ENCODE measurements around the gene FOSL1. TPM values are rescaled to one million over a fixed set of nuclear protein-coding genes. Genes with fewer than 3 reads are reported as not detected.
"Not testable (repeated sequence)": the region's sequence is repeated elsewhere in the genome, so short reads cannot be mapped to it uniquely, and the experiment has no call there.

Gene FOSL1
- total RNA-seq, 6 experiments from 2014 or later = 0.35 to 1.2 (median 0.89) TPM; not detected in 2

DNA sequence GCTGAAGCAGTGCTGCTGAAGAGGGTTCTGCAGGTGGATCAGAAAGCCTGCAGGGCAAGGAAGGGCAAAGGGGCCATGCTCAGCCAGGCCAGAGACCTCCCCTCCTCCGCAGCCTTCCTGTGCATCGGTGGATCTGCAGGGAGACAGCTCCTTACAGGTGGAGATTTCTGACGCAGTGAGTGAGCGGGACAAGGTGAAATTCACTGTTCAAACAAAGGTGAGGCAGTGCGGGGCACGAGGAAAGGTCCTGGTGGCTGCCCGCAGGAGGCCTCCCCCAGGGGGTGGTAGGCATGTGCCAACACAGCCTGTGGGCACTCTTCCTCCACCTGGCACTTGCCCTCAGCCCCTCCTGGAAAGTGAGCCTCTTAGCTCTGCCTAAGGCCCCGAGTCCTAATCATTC is 50.8 kb downstream of the FOSL1 start:
- ATAC-seq = peak in 1 of 4 donors; percentile 9
- no peak overlapping the region for H3K27ac ChIP-seq
- H3K4me3 ChIP-seq = no peak overlapping the region
- intact Hi-C loops (cut with DNase I) = no loop called here
- H3K36me3 ChIP-seq = peaks cover 6 to 18% (median 11%) of the 10 kb centered on the region in 4 donors
- DNase-seq = peak in 1 of 3 donors; percentile 39
- TF ChIP-seq, protein P1, sequence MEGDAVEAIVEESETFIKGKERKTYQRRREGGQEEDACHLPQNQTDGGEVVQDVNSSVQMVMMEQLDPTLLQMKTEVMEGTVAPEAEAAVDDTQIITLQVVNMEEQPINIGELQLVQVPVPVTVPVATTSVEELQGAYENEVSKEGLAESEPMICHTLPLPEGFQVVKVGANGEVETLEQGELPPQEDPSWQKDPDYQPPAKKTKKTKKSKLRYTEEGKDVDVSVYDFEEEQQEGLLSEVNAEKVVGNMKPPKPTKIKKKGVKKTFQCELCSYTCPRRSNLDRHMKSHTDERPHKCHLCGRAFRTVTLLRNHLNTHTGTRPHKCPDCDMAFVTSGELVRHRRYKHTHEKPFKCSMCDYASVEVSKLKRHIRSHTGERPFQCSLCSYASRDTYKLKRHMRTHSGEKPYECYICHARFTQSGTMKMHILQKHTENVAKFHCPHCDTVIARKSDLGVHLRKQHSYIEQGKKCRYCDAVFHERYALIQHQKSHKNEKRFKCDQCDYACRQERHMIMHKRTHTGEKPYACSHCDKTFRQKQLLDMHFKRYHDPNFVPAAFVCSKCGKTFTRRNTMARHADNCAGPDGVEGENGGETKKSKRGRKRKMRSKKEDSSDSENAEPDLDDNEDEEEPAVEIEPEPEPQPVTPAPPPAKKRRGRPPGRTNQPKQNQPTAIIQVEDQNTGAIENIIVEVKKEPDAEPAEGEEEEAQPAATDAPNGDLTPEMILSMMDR (IDR thresholded peaks at IDR 0.05) = no peak
- no peak for TF ChIP-seq POLR2A (IDR thresholded peaks at IDR 0.05)
- WGBS (ENCODE audit: insufficient coverage, low coverage, low lambda C conversion rate, missing lambda C conversion rate) = 55% methylated on average over 2 of the region's 8 CpGs
- H3K9me3 ChIP-seq = no peaks in the 10 kb centered on the region
- no peaks in the 10 kb centered on the region for H3K27me3 ChIP-seq
- no peaks in the 10 kb centered on the region for H3K4me1 ChIP-seq

DNA sequence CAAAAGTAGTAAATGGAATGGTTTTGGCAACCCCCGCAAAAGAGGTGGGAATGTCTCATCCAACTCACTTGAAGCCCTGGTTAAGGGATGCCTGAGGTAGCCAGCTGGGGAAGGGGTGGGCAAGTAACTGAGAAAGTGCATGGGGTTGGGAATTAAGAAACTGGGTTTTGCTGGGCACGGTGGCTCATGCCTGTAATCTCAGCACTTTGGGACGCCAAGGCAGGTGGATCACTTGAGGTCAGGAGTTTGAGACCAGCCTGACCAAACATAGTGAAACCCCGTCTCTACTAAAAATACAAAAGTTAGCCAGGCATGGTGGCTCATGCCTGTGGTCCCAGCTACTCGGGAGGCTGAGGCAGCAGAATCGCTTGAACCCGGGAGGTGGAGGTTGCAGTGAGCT is 51.5 kb downstream of the FOSL1 start:
- intact Hi-C loops (cut with DNase I); H3K27ac ChIP-seq; ATAC-seq; DNase-seq; H3K4me1 ChIP-seq; H3K27me3 ChIP-seq; H3K4me3 ChIP-seq; H3K9me3 ChIP-seq: not testable (repeated sequence)
- peaks cover 4 to 11% (median 5%) of the 10 kb centered on the region in 4 donors for H3K36me3 ChIP-seq
- WGBS (ENCODE audit: insufficient coverage, low coverage, low lambda C conversion rate, missing lambda C conversion rate) = 30% methylated on average over 4 of the region's 7 CpGs

DNA sequence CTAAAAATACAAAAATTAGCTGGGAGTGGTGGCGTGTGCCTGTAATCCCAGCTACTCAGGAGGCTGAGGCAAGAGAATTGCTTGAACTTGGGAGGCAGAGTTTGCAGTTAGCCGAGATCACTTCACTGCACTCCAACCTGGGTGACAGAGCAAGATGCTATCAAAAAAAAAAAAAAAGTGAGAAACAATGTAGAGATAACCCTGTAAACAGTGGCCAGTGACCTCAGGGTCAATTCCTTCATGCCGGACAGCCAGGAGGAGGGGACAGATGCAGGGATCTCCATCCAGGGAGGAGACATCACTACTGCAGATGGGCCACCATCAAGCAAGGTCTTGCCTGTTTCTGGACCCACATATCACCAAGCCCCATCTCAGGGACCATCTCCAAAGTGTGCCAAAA is 52.4 kb downstream of the FOSL1 start:
- peaks cover 0 to 2% (median under 1%) of the 10 kb centered on the region in 4 donors for H3K36me3 ChIP-seq
- H3K4me3 ChIP-seq = no peak overlapping the region
- 67% methylated on average over 2 of the region's 3 CpGs for WGBS (ENCODE audit: insufficient coverage, low coverage, low lambda C conversion rate, missing lambda C conversion rate)
- H3K4me1 ChIP-seq = no peaks in the 10 kb centered on the region
- no peak overlapping the region for H3K27ac ChIP-seq
- DNase-seq (peak in 1 of 3 donors; percentile 13), ATAC-seq (no peak)
- TF ChIP-seq POLR2A (IDR thresholded peaks at IDR 0.05) = no peak
- TF ChIP-seq, protein P1 (IDR thresholded peaks at IDR 0.05) = no peak
- no peaks in the 10 kb centered on the region for H3K27me3 ChIP-seq
- intact Hi-C loops (cut with DNase I) = no loop called here
- H3K9me3 ChIP-seq = no peaks in the 10 kb centered on the region

DNA sequence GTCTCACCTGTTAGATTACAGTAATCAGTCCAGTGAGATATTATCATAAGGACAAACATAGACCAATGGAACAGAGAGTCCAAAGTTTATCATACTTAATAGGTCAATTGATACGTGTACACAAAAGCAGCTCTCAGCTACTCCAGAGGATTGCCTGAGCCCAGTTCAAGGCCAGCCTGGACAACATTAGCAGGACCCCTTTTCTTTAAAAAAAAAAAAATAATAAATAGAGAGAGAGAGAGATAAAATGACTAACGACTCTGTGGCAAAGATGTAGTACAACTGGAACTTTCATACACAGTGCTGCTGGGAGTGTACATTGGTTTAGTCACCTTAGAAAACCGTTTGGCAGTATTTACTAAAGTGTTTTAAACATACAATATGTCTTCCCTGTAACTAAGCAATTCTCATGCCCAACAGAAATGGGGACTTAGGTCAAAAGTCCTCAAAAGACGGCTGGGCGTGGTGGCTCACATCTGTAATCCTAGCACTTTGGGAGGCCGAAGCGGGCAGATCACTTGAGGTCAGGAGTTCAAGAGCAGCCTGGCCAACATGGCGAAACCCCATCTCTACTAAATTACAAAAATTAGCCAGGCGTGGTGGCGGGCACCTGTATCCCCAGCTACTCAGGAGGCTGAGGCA is 55.8 kb downstream of the FOSL1 start:
- 74% methylated on average over 8 of the region's 10 CpGs for WGBS (ENCODE audit: insufficient coverage, low coverage, low lambda C conversion rate, missing lambda C conversion rate)
- TF ChIP-seq, protein P1 (IDR thresholded peaks at IDR 0.05) = no peak
- no peak for TF ChIP-seq POLR2A (IDR thresholded peaks at IDR 0.05)
- intact Hi-C loops (cut with DNase I) = no loop called here

DNA sequence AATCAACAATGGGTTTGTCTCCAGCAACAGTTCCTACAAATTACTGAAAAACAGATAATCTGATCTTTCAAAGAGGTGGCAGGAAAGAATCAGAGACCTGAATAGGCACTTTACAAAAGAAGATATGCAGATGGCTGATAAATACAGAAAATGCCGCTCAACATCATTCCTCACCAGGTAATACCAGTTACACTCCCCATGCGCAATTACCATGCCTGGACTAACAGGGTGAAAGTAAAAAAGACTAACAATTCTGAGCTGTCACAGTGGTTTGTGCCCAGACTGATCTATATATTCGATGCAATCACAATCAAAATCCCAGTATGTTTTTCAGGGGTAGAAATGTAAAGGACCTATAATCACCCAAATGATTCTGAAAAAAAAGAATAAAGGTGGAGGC is 56.4 kb downstream of the FOSL1 start:
- Histone ChIP-seq H3K27ac (no peak overlapping the region), H3K9me3 (no peaks in the 10 kb centered on the region), H3K4me3 (no peak overlapping the region), H3K36me3 (no peaks in the 10 kb centered on the region), H3K27me3 (no peaks in the 10 kb centered on the region), H3K4me1 (no peaks in the 10 kb centered on the region)
- WGBS (ENCODE audit: insufficient coverage, low coverage, low lambda C conversion rate, missing lambda C conversion rate) = 92% methylated on average over 3 of the region's 3 CpGs
- ATAC-seq (no peak), DNase-seq (no peak)
- intact Hi-C loops (cut with DNase I) = no loop called here
- no peak for TF ChIP-seq POLR2A (IDR thresholded peaks at IDR 0.05)
- TF ChIP-seq, protein P1 (IDR thresholded peaks at IDR 0.05) = no peak

More for the DNA sequence above, 55.8 kb downstream of the FOSL1 start:
- Histone ChIP-seq H3K27me3 (no peaks in the 10 kb centered on the region), H3K4me3 (no peak overlapping the region), H3K9me3 (no peaks in the 10 kb centered on the region), H3K4me1 (no peaks in the 10 kb centered on the region), H3K36me3 (no peaks in the 10 kb centered on the region), H3K27ac (no peak overlapping the region)
- no peak for ATAC-seq
- DNase-seq = no peak
